Hematopoietic multipotent progenitor cell treated with erythropoietin and hydrocortisone succinate and interleukin-3 and kit ligand, for 17 days (in vitro differentiated cells): ENCODE measurements around the gene FIGN.

ENCODE experiments used
- DNase-seq: peaks from one replicate; pipeline ENCODE4 v3.0.0-alpha.2; 2015; ENCODE audit warnings: low spot score

The FIGN gene

GRCh38 chr2:163735685-163736432 lies at the start of gene FIGN:
TSS of gene FIGN (minus strand) at chr2:163736008. CDS start at chr2:163734927, 1,081 bp downstream.
- no peak for DNase-seq

- no peak for DNase-seq
Observed at GRCh38 chr2:163785162-163785561, 49.4 kb upstream of the FIGN start.

- DNase-seq: no peak
Observed at GRCh38 chr2:163779970-163780597, 44.3 kb upstream of the FIGN start.

GRCh38 chr2:163778045-163778781 lies 42.4 kb upstream of the FIGN start:
- no peak for DNase-seq

- DNase-seq: no peak
Observed at GRCh38 chr2:163775304-163775703, 39.5 kb upstream of the FIGN start.

- DNase-seq: no peak
Observed at GRCh38 chr2:163774862-163775261, 39.1 kb upstream of the FIGN start.

- no peak for DNase-seq
Observed at GRCh38 chr2:163773276-163773675, 37.5 kb upstream of the FIGN start.

- no peak for DNase-seq
Observed at GRCh38 chr2:163771596-163771995, 35.8 kb upstream of the FIGN start.

GRCh38 chr2:163768881-163769695 lies 33.3 kb upstream of the FIGN start:
- no peak for DNase-seq

- no peak for DNase-seq
Observed at GRCh38 chr2:163767097-163767496, 31.3 kb upstream of the FIGN start.

- DNase-seq: no peak
Observed at GRCh38 chr2:163764566-163764965, 28.8 kb upstream of the FIGN start.

- DNase-seq: no peak
Observed at GRCh38 chr2:163759013-163759412, 23.2 kb upstream of the FIGN start.

- no peak for DNase-seq
Observed at GRCh38 chr2:163757814-163758213, 22.0 kb upstream of the FIGN start.

- no peak for DNase-seq
Observed at GRCh38 chr2:163756588-163756987, 20.8 kb upstream of the FIGN start.

GRCh38 chr2:163755366-163755765 lies 19.6 kb upstream of the FIGN start:
- DNase-seq: no peak

GRCh38 chr2:163753726-163754125 lies 17.9 kb upstream of the FIGN start:
- no peak for DNase-seq

- DNase-seq: no peak
Observed at GRCh38 chr2:163752267-163752666, 16.5 kb upstream of the FIGN start.

GRCh38 chr2:163751696-163752095 lies 15.9 kb upstream of the FIGN start:
- no peak for DNase-seq

- no peak for DNase-seq
Observed at GRCh38 chr2:163748420-163748819, 12.6 kb upstream of the FIGN start.

GRCh38 chr2:163741435-163741834 lies 5.6 kb upstream of the FIGN start:
- DNase-seq: no peak

GRCh38 chr2:163737563-163737962 lies 1.8 kb upstream of the FIGN start:
- DNase-seq: no peak

GRCh38 chr2:163737190-163737439 lies 1.3 kb upstream of the FIGN start:
- DNase-seq: no peak
